GM19438 (cell line): ENCODE measurements around the gene KCNJ11.

Experiments used
- ATAC-seq: cut with Tn5 transposase; IDR thresholded peaks from one replicate; pipeline ENCODE4 v1.9.1; 2021; ENCODE audit warnings: low read depth; ENCODE audit not compliant: unreplicated experiment

The KCNJ11 gene

GRCh38 chr11:17410606-17411379 lies 22.3 kb upstream of the KCNJ11 start:
- ATAC-seq, result no peak

- no peak for ATAC-seq
Measured at GRCh38 chr11:17408641-17409040, 20.2 kb upstream of the KCNJ11 start.

- ATAC-seq, result no peak
Measured at GRCh38 chr11:17408026-17408425, 19.6 kb upstream of the KCNJ11 start.

- no peak for ATAC-seq
Measured at GRCh38 chr11:17407575-17407974, 19.1 kb upstream of the KCNJ11 start.

GRCh38 chr11:17406818-17407149 lies 18.3 kb upstream of the KCNJ11 start:
- ATAC-seq, result no peak

- no peak for ATAC-seq
Measured at GRCh38 chr11:17406082-17406817, 17.8 kb upstream of the KCNJ11 start.

- ATAC-seq, result no peak
Measured at GRCh38 chr11:17405232-17406005, 17.0 kb upstream of the KCNJ11 start.

GRCh38 chr11:17403980-17404759 lies 15.7 kb upstream of the KCNJ11 start:
- no peak for ATAC-seq

GRCh38 chr11:17402486-17402885 lies 14.0 kb upstream of the KCNJ11 start:
- no peak for ATAC-seq

GRCh38 chr11:17401841-17402240 lies 13.4 kb upstream of the KCNJ11 start:
- no peak for ATAC-seq

GRCh38 chr11:17401316-17401715 lies 12.9 kb upstream of the KCNJ11 start:
- ATAC-seq, result no peak

- ATAC-seq, result no peak
Measured at GRCh38 chr11:17400048-17400775, 11.8 kb upstream of the KCNJ11 start.

GRCh38 chr11:17399236-17399635 lies 10.8 kb upstream of the KCNJ11 start:
- no peak for ATAC-seq

- ATAC-seq, result no peak
Measured at GRCh38 chr11:17397311-17398002, 9.0 kb upstream of the KCNJ11 start.

- no peak for ATAC-seq
Measured at GRCh38 chr11:17396598-17397310, 8.3 kb upstream of the KCNJ11 start.

GRCh38 chr11:17395978-17396377 lies 7.5 kb upstream of the KCNJ11 start:
- no peak for ATAC-seq

- no peak for ATAC-seq
Measured at GRCh38 chr11:17395554-17395961, 7.1 kb upstream of the KCNJ11 start.

GRCh38 chr11:17394743-17395390 lies 6.4 kb upstream of the KCNJ11 start:
- ATAC-seq, result no peak
